T-helper 2 cell treated with Interferon-gamma antibody and Interleukin-4, amounts not matched to agents 100 ng/mL and 5 ng/mL, for 36 hours (primary cell): Measurements from ENCODE around the gene SFXN5. TPM values are rescaled to one million over a fixed set of nuclear protein-coding genes. Genes with fewer than 3 reads are reported as not detected.
"Not testable (repeated sequence)": the region's sequence is repeated elsewhere in the genome, so short reads cannot be mapped to it uniquely, and the experiment has no call there.

ENCODE experiments used
- intact Hi-C: fragments of 100-400 bp; cut with micrococcal nuclease; formaldehyde crosslinking; loops from one replicate; pipeline ENCODE4 v1.15.1; 2023
- total RNA-seq: library from RNA; stranded (reverse); gene quantifications from 2 replicates; pipeline ENCODE4 v1.2.3, GENCODE V29; 2022

The SFXN5 gene
- total RNA-seq, 1 donor from 2014 or later = 13.7 TPM

GRCh38 chr2:73080321-73081131, 9.0 kb upstream of the SFXN5 start:
- intact Hi-C loops = no loop called here

- intact Hi-C loops = loop anchor here (10.0 kb wide), 1 partner anchor 1375 kb away; the partner anchor contains the start of genes INO80B and WBP1
These were observed 8.1 kb upstream of the SFXN5 start for GRCh38 chr2:73079636-73080035.

GRCh38 chr2:73078457-73079411, 7.2 kb upstream of the SFXN5 start:
- intact Hi-C loops = loop anchor here (10.0 kb wide), 1 partner anchor 1376 kb away; the partner anchor contains the start of genes INO80B and WBP1

- intact Hi-C loops = loop anchor here (10.0 kb wide), 1 partner anchor 1377 kb away; the partner anchor contains the start of genes INO80B and WBP1
These were observed 5.9 kb upstream of the SFXN5 start for GRCh38 chr2:73077424-73077795.

- intact Hi-C loops = loop anchor here (10.0 kb wide), 1 partner anchor 1378 kb away; the partner anchor contains the start of genes INO80B and WBP1
These were observed 5.3 kb upstream of the SFXN5 start for GRCh38 chr2:73076701-73077423.

GRCh38 chr2:73075477-73076373, 4.2 kb upstream of the SFXN5 start:
- intact Hi-C loops = loop anchor here (10.0 kb wide), 1 partner anchor 1379 kb away; the partner anchor contains the start of genes INO80B and WBP1

- intact Hi-C loops = loop anchor here (5.0 to 10.0 kb wide), 2 partner anchors 663 to 1380 kb away; partner anchors contain the start of genes INO80B, TPRKB and WBP1
These were observed 2.9 kb upstream of the SFXN5 start for GRCh38 chr2:73074110-73075069.

GRCh38 chr2:73072416-73072815, 904 bp upstream of the SFXN5 start:
- intact Hi-C loops = loop anchor here (5.0 to 10.0 kb wide), 2 partner anchors 665 to 1382 kb away; partner anchors contain the start of genes INO80B, TPRKB and WBP1

GRCh38 chr2:73072129-73072395, 550 bp upstream of the SFXN5 start:
- intact Hi-C loops = loop anchor here (5.0 to 10.0 kb wide), 2 partner anchors 665 to 1383 kb away; partner anchors contain the start of genes INO80B, TPRKB and WBP1

GRCh38 chr2:73070643-73071359, 711 bp downstream of the SFXN5 start:
- intact Hi-C loops = loop anchor here (1.0 to 10.0 kb wide), 11 partner anchors 42 to 1844 kb away; partner anchors contain the start of genes ALMS1, EGR4, EXOC6B and INO80B

GRCh38 chr2:73069855-73070642, 1.5 kb downstream of the SFXN5 start:
- intact Hi-C loops = loop anchor here (2.0 to 10.0 kb wide), 5 partner anchors 177 to 1385 kb away; partner anchors contain the start of genes EGR4, EXOC6B, INO80B and TPRKB

GRCh38 chr2:73069041-73069854, 2.3 kb downstream of the SFXN5 start:
- intact Hi-C loops = no loop called here

GRCh38 chr2:73068147-73068546, 3.4 kb downstream of the SFXN5 start:
- intact Hi-C loops = no loop called here

GRCh38 chr2:73067043-73067442, 4.5 kb downstream of the SFXN5 start:
- intact Hi-C loops = no loop called here

GRCh38 chr2:73065070-73065469, 6.4 kb downstream of the SFXN5 start:
- intact Hi-C loops = not testable (repeated sequence)
